Amygdala (tissue), 56 donors: ENCODE results near the gene TAOK2.

ENCODE experiments used
- DNase-seq, 56 donors: peaks; one replicate each; lab custom pipeline; 2025; lab: John Stamatoyannopoulos, UW

Gene TAOK2

DNA sequence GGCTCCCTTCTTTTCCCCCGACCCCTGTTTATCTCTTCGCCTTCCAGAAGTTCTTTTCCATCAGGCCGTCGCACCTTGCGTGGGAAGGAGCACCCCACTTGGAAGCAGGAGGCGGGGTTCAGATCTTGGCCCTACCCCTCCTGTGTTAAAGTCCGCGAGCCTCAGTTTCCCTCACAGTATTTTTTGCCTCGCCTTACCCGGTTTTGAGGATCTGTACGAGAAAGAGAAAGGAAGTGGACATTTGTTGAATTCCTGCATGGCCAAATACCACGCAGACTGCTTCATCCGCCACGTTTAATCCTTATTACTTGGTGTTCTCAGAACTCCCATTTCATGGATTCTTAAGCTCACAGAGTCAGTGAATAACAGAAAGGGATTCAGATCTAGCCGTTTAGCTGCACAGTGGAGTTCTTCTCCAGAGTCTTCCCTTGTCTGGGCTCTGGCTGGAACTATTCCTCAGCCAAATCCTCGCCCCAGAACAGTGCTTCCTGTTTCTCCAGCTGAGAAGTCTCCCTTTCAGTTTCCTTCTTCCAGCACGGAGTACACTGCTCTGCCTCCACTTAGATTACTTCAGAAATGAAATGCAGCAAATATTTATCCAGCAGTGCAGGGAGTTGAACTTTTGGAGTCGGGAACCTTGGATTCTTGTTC, 11.2 kb upstream of the TAOK2 start:
- peak in 3 of 56 donors; percentile 36 to 62 (median 57) for DNase-seq

DNA sequence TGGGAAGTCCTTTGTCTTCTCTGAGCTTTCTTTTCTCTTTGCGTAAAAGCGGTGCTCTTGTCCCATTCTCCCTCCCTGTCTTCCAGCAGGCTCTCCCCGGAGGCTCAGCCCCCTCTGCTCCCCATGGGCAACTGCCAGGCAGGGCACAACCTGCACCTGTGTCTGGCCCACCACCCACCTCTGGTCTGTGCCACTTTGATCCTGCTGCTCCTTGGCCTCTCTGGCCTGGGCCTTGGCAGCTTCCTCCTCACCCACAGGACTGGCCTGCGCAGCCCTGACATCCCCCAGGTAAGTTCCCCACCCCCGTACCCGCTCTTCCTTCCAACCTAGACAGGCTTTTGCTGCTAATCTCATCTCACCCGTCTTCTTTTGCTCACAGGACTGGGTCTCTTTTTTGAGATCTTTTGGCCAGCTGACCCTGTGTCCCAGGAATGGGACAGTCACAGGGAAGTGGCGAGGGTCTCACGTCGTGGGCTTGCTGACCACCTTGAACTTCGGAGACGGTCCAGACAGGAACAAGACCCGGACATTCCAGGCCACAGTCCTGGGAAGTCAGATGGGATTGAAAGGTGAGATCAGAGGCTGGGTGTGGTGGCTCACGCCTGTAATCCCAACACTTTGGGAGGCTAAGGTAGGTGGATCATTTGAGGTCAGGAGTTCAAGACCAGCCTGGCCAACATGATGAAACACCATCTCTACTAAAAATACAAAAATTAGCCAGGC, 10.5 kb upstream of the TAOK2 start:
- DNase-seq, result peak in 1 of 56 donors; percentile 7

DNA sequence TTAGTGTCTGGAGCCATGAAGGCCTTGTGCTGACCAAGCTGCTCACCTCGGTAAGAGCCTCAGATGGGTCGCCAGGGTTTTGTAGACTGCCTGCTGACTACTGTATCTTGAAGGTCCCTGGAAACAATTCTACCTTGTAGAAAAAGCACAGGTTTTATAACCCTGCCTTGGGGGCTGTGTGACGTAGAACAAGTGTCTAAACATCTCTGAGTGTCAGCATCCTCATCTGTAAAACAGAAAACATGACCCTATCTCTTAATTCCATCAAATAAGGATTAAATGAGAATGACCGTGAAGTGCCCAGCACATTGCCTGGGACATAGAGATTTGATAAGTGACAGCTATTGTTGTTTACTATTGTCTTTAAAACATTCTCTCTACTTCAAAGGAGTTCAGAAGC, 5.5 kb upstream of the TAOK2 start:
- no peak for DNase-seq

DNA sequence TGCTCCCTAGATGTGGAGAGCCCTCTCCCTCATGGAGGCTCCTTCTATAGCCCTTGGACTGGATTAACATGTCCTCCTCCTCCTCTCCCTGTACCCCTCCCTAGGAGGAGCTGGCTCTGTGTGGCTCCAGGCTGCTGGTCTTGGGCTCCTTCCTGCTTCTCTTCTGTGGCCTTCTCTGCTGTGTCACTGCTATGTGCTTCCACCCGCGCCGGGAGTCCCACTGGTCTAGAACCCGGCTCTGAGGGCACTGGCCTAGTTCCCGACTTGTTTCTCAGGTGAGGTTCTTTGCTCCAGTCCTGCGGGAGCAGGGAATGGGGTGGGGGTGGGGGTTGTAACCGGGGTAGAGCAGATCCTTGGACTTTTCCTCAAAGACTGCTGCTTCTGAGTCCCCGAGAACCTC, 2.4 kb upstream of the TAOK2 start:
- DNase-seq, result no peak

DNA sequence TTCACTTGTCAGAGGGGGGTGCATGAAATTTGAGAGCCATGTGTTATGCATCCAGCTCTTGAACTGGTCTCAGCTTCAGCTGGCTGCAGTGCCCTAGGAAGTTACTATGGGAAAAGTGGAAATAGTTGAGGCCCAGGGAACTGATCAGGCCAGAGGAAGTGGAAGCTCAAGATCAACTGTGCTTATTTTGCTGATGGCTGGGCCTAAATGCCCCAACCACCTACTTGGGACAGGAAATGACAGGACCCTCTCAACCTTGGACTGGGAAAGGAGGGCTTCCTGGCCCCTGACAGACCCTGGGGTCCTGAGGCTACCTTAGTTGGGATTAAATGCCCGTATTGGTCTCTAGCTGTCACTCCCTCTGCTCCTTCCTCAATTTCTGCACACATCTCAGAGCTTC, 1.2 kb upstream of the TAOK2 start:
- DNase-seq, result no peak

DNA sequence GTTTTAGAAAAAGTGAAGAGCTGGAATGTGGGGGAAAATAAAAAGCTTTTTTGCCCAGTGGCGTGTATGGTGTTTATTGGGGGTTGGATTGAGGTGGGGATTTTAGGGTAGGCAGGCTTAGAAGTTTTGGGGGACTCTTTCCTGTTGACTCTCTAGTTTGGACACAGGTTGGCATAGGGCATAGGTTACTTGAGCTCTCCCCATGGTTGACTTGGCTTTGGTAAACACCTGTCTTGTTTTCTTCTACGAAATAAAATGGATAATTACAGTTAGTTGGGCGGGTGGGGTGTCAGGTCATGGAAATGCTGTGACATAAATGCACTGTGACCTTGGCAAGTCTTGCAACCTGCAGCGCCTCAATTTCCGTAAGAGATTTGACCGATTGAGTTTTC, 680 bp upstream of the TAOK2 start:
- DNase-seq, result no peak

DNA sequence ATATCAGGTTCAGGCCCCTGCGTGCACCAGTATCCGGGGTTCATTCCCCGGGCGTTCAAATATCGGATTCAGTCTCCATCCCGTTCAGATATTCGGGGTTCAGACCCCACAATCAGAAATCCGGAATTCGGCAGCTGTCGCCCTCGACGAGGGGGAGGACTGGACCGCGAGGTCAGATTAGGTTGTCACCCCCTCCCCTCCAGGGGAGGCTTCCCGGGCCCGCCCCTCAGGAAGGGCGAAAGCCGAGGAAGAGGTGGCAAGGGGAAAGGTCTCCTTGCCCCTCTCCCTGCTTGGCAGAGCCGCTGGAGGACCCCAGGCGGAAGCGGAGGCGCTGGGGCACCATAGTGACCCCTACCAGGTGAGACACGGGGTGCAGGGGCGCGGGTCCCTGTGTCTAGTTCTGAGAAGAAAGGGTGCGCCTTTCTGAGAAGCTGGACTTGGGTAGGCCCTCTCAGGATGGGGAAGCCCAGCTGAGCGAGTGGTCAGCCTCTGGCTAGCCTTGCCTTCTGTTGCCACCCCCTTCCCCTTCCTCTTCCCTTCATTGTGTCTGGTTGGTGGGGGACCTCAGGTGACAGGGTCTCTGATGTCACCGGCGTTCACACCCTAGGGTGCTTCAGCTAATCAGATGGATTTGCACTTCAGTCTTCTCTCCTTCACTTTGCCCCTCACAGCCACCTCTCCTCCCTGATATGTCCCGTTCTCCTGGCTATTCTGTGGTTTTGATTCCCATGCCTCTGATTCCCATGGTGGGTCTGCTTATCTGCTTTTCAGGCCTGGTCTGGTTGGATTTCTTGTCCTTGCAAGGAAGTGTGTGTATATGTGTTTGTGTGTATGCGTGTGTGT, 844 bp downstream of the TAOK2 start:
- peak in 6 of 56 donors; percentile 8 to 40 (median 13) for DNase-seq

DNA sequence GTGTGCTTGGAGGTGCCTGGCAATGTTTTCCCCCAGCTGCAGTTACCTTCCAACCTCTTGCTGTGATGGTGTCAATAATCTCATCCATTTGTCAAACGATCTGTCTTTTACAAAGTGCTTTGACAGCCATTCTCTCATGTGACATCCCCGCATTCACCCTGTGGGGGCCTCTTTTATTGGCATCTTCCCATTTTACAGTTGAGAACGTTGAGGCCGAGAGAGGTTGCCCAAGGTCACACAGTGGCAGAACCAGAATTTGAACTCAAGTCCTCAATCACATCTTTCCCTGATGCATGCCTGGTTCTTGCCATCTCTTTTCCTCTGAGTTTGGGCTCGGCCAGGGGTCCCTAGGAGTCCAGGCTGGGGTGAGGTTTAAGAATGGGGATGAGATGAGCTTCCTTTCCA, 1.5 kb downstream of the TAOK2 start:
- no peak for DNase-seq

- DNase-seq, result no peak
Measured at GRCh38 chr16:29975811-29976511, 2.3 kb downstream of the TAOK2 start.

GRCh38 chr16:29977063-29977825, 3.6 kb downstream of the TAOK2 start:
- no peak for DNase-seq

GRCh38 chr16:29978081-29978480, 4.4 kb downstream of the TAOK2 start:
- DNase-seq, result no peak

DNA sequence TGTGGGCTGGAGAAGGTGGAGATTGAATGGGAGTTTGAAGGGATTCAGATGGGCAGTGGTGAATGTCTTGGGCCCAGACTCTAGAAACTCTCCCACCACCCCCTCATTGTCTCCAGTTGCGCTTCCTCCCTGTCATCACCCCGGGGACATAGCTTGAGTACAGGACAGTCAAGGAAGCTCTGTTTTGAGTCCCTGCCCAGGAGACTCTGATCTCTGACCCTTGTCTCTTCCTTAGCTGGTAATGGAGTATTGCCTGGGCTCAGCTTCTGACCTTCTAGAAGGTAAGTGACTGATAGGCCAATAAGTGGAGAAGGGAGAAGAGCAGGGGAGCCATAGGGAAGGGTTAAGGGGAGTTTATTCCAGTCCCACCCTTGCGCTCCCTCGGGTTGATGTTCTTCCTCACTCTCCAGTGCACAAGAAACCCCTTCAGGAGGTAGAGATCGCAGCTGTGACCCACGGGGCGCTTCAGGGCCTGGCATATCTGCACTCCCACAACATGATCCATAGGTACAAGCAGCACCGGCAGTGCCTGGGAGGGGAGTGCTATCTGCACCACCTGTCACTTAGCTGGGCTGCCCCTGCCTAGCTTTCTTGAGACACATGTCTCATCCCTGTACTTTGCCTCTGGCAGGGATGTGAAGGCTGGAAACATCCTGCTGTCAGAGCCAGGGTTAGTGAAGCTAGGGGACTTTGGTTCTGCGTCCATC, 5.0 kb downstream of the TAOK2 start:
- DNase-seq, result no peak

DNA sequence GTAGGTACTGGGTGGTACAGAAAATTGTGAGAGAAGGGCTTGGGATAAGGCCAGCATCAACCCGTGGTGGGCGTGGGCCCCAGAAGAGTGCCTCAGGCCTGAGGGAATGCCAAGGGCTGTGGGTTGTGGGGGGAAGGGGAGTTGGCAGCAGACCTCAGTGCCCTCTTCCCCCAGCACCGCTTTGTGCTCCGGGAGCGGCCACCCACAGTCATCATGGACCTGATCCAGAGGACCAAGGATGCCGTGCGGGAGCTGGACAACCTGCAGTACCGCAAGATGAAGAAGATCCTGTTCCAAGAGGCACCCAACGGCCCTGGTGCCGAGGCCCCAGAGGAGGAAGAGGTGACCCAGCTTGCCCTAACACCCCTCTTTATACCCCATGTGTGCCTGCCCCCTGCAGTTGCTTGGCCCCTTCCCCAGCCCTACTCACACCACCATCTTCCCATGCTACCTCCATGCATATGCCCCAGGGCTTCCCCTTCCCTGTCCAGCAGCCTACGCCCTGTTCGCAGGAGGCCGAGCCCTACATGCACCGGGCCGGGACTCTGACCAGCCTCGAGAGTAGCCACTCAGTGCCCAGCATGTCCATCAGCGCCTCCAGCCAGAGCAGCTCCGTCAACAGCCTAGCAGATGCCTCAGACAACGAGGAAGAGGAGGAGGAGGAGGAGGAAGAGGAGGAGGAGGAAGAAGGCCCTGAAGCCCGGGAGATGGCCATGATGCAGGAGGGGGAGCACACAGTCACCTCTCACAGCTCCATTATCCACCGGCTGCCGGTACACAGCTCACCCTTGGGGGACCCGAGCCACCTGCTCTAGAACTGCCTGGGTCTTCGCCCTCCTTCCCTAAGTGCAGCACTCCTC, 9.1 kb downstream of the TAOK2 start:
- no peak for DNase-seq

GRCh38 chr16:29983420-29984136, 9.9 kb downstream of the TAOK2 start:
- DNase-seq, result no peak

- no peak for DNase-seq
Measured at GRCh38 chr16:29984137-29984763, 10.6 kb downstream of the TAOK2 start.

GRCh38 chr16:29984764-29985147, 11.1 kb downstream of the TAOK2 start:
- DNase-seq, result no peak

DNA sequence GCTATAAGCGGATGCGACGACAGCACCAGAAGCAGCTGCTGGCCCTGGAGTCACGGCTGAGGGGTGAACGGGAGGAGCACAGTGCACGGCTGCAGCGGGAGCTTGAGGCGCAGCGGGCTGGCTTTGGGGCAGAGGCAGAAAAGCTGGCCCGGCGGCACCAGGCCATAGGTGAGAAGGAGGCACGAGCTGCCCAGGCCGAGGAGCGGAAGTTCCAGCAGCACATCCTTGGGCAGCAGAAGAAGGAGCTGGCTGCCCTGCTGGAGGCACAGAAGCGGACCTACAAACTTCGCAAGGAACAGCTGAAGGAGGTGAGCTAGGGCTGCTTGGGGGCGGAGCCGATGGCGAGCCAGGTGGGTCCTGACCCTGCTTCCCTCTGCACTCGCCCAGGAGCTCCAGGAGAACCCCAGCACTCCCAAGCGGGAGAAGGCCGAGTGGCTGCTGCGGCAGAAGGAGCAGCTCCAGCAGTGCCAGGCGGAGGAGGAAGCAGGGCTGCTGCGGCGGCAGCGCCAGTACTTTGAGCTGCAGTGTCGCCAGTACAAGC, 11.7 kb downstream of the TAOK2 start:
- no peak for DNase-seq
